Kidney (tissue), 14 donors: ENCODE results near the gene ERP44. TPM values are rescaled to one million over a fixed set of nuclear protein-coding genes. Genes with fewer than 3 reads are reported as not detected.

Source experiments
- DNase-seq, 5 donors: peaks; one replicate each; pipeline ENCODE4 v3.0.0-alpha.2; 2013 to 2020
- FAIRE-seq: peaks from 2 replicates; lab custom pipeline; 2012; peaks lifted over from hg19 to GRCh38; lab: Jason Lieb, UNC
- H3K27ac ChIP-seq, 2 donors: one replicate each; pipeline ENCODE4 v1.7.0; 2013; ENCODE audit warnings: low read depth in 2 of 2, low read length in 2 of 2, inconsistent platforms in 1 of 2
- H3K27me3 ChIP-seq: one replicate; pipeline ENCODE4 v1.7.1; 2013; ENCODE audit warnings: low read length, inconsistent platforms; ENCODE audit not compliant: control insufficient read depth, insufficient read depth
- H3K36me3 ChIP-seq, 3 donors: one replicate each; pipeline versions ENCODE4 v1.7.0 to v1.7.1; 2013; ENCODE audit warnings: low read length in 3 of 3, control low read depth in 1 of 3, inconsistent platforms in 1 of 3; ENCODE audit not compliant: insufficient read depth in 3 of 3, control insufficient read depth in 2 of 3
- H3K4me1 ChIP-seq, 3 donors: one replicate each; pipeline versions ENCODE4 v1.7.0 to v1.7.1; 2013; ENCODE audit warnings: low read length in 3 of 3, inconsistent platforms in 1 of 3, low read depth in 1 of 3; ENCODE audit not compliant: control insufficient read depth in 2 of 3, insufficient read depth in 2 of 3
- H3K4me3 ChIP-seq, 3 donors: one replicate each; pipeline versions ENCODE4 v1.7.0 to v1.8.1; 2013; ENCODE audit warnings: low read length in 3 of 3, control low read depth in 1 of 3, inconsistent platforms in 1 of 3
- H3K9ac ChIP-seq, 3 donors: one replicate each; pipeline versions ENCODE4 v1.7.0 to v1.7.1; 2013; ENCODE audit warnings: low read length in 3 of 3, control low read depth in 1 of 3, inconsistent platforms in 1 of 3
- H3K9me3 ChIP-seq, 3 donors: one replicate each; pipeline versions ENCODE4 v1.7.0 to v1.7.1; 2013; ENCODE audit warnings: low read length in 3 of 3, control low read depth in 1 of 3, inconsistent platforms in 1 of 3; ENCODE audit not compliant: control insufficient read depth in 2 of 3, insufficient read depth in 1 of 3
- intact Hi-C: fragments of 100-400 bp; cut with DNase I; formaldehyde crosslinking; loops from one replicate; pipeline ENCODE4 v1.11.1; 2022
- polyA plus RNA-seq: library from polyadenylated mRNA; stranded (reverse); fragments of 350-450 nt; fragmentation: Illumina TruSeq; extraction: RNeasy Lipid Tissue Mini Kit (QIAGEN cat#74804); gene quantifications from one replicate; pipeline ENCODE4 v1.2.3, GENCODE V29; 2014; ENCODE audit warnings: low read depth, low replicate concordance; ENCODE audit not compliant: insufficient read depth
- total RNA-seq: library from RNA; stranded (reverse); fragmentation: NEBNext Ultra II Directional; extraction: Animal tissue kit (Norgen Biotek cat#: 25700); gene quantifications from one replicate; pipeline ENCODE4 v1.2.1, GENCODE V29; 2021
- TF ChIP-seq, protein P1 (sequence below): IDR thresholded peaks from 3 replicates; pipeline ENCODE4 v1.5.1; 2012; ENCODE audit warnings: mild to moderate bottlenecking, moderate library complexity, borderline replicate concordance; ENCODE audit not compliant: insufficient read depth; ENCODE audit errors: extremely low read depth
- donor health status: control.
- donor health status: control.
- donor health status: control.
- donor health status: control.
- donor health status: control.
- donor health status: DM: yes; HTN: yes; CAD: no.
- donor health status: Normal renal cell carcinoma (clear cell type).

The ERP44 gene
- total and polyA plus RNA-seq, 2 donors from 2014 or later = 22.3 to 24.1 TPM

- intact Hi-C loops = no loop called here
- Histone ChIP-seq H3K9me3 (peaks cover 0 to 4% (median 0%) of the 10 kb centered on the region in 3 donors), H3K9ac (no peak overlapping the region), H3K27me3 (no peaks in the 10 kb centered on the region), H3K27ac (no peak overlapping the region), H3K4me1 (no peaks in the 10 kb centered on the region), H3K36me3 (no peaks in the 10 kb centered on the region), H3K4me3 (no peak overlapping the region)
- no peak for FAIRE-seq
- TF ChIP-seq, protein P1, sequence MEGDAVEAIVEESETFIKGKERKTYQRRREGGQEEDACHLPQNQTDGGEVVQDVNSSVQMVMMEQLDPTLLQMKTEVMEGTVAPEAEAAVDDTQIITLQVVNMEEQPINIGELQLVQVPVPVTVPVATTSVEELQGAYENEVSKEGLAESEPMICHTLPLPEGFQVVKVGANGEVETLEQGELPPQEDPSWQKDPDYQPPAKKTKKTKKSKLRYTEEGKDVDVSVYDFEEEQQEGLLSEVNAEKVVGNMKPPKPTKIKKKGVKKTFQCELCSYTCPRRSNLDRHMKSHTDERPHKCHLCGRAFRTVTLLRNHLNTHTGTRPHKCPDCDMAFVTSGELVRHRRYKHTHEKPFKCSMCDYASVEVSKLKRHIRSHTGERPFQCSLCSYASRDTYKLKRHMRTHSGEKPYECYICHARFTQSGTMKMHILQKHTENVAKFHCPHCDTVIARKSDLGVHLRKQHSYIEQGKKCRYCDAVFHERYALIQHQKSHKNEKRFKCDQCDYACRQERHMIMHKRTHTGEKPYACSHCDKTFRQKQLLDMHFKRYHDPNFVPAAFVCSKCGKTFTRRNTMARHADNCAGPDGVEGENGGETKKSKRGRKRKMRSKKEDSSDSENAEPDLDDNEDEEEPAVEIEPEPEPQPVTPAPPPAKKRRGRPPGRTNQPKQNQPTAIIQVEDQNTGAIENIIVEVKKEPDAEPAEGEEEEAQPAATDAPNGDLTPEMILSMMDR = peak; percentile 90
- peak in 4 of 5 donors; percentile 74 to 85 (median 78) for DNase-seq
Measured at GRCh38 chr9:100028201-100028784, 70.5 kb downstream of the ERP44 start.

- H3K27me3 ChIP-seq = no peaks in the 10 kb centered on the region
- no peak overlapping the region for H3K9ac ChIP-seq
- FAIRE-seq = no peak
- intact Hi-C loops = no loop called here
- TF ChIP-seq, protein P1 = no peak
- H3K27ac ChIP-seq = no peak overlapping the region
- DNase-seq = no peak
- no peak overlapping the region for H3K4me3 ChIP-seq
- H3K9me3 ChIP-seq = peaks cover 0 to 4% (median 0%) of the 10 kb centered on the region in 3 donors
- H3K36me3 ChIP-seq = no peaks in the 10 kb centered on the region
- no peaks in the 10 kb centered on the region for H3K4me1 ChIP-seq
Measured at GRCh38 chr9:100027543-100027942, 71.3 kb downstream of the ERP44 start.

GRCh38 chr9:100021931-100022330, 76.9 kb downstream of the ERP44 start:
- DNase-seq = no peak
- H3K27ac ChIP-seq = no peak overlapping the region
- no peaks in the 10 kb centered on the region for H3K27me3 ChIP-seq
- no peaks in the 10 kb centered on the region for H3K36me3 ChIP-seq
- FAIRE-seq = no peak
- TF ChIP-seq, protein P1 = no peak
- no peak overlapping the region for H3K4me3 ChIP-seq
- no peak overlapping the region for H3K9ac ChIP-seq
- H3K9me3 ChIP-seq = peaks cover 0 to 4% (median 0%) of the 10 kb centered on the region in 3 donors
- intact Hi-C loops = no loop called here
- no peaks in the 10 kb centered on the region for H3K4me1 ChIP-seq
